ENCODE results near the gene LYZ. TPM values are rescaled to one million over a fixed set of nuclear protein-coding genes. Genes with fewer than 3 reads are reported as not detected.

Gene LYZ
- total RNA-seq, 1 experiment from 2014 or later: 1.3 TPM

GRCh38 chr12:69334158-69334557 is 14.0 kb upstream of the LYZ start:
- Histone ChIP-seq H3K4me2 (ENCODE audit: low read length) (no peak overlapping the region), H2AFZ (ENCODE audit: low read depth, low read length, poor library complexity, severe bottlenecking) (no peak overlapping the region), H3K9me2 (ENCODE audit: insufficient read depth) (no peaks in the 10 kb centered on the region), H4K20me1 (ENCODE audit: insufficient read depth) (no peaks in the 10 kb centered on the region), H3K36me3 (ENCODE audit: control insufficient read depth in 1 of 2, insufficient read depth in 2 of 2, low read length in 2 of 2) (no peaks in the 10 kb centered on the region), H3K9me3 (ENCODE audit: control insufficient read depth in 1 of 2, insufficient read depth in 1 of 2, low read depth in 1 of 2, low read length in 2 of 2) (no peaks in the 10 kb centered on the region), H3K9ac (ENCODE audit: low read length) (no peak overlapping the region), H3K4me1 (ENCODE audit: control insufficient read depth in 1 of 2, insufficient read depth in 2 of 2, low read length in 2 of 2) (no peaks in the 10 kb centered on the region), H3K27ac (ENCODE audit: low read depth, low read length) (no peak overlapping the region), H3K27me3 (ENCODE audit: insufficient read depth, low read length) (peaks cover 6% of the 10 kb centered on the region; the same call in 1 of the 2 replicates), H3K79me2 (ENCODE audit: insufficient read depth, low read length) (no peaks in the 10 kb centered on the region), H3K4me3 (replicated peaks in 1 of 2; ENCODE audit: low read depth in 1 of 2, low read length in 2 of 2) (no peak overlapping the region)
- BruUV-seq (replicated peaks): no TSS peak
- CTCF ChIA-PET: no interaction called here
- ATAC-seq (no peak), DNase-seq (ENCODE audit: low read depth, low spot score) (no peak)
- TF ChIP-seq MAX (IDR thresholded peaks at IDR 0.05) (no peak), SIN3A (IDR thresholded peaks at IDR 0.05; ENCODE audit: low read depth) (no peak), SRF (IDR thresholded peaks at IDR 0.05; ENCODE audit: low read depth) (no peak), POLR2AphosphoS5 (IDR thresholded peaks at IDR 0.05; ENCODE audit: low read depth, low read length) (no peak), FOSL1 (IDR thresholded peaks at IDR 0.05; ENCODE audit: low read depth) (no peak), RAD21 (IDR thresholded peaks at IDR 0.05; ENCODE audit: low read depth) (no peak), ZBTB33 (IDR thresholded peaks at IDR 0.05; ENCODE audit: extremely low read depth, insufficient replicate concordance, low read length) (no peak), SP1 (IDR thresholded peaks at IDR 0.05; ENCODE audit: low read depth) (no peak), EGR1 (IDR thresholded peaks at IDR 0.05; ENCODE audit: low read depth) (no peak), CTCF (IDR thresholded peaks at IDR 0.05 in 2 of 3, conservative IDR thresholded peaks at IDR 0.05 in 1 of 3; ENCODE audit: borderline replicate concordance in 1 of 3, insufficient read depth in 1 of 3, low read depth in 2 of 3, low read length in 2 of 3) (no peak), ZNF274 (IDR thresholded peaks at IDR 0.05; ENCODE audit: low read depth, low read length) (no peak), JUND (IDR thresholded peaks at IDR 0.05) (no peak), POLR2A (IDR thresholded peaks at IDR 0.05; ENCODE audit: borderline replicate concordance, extremely low read depth, insufficient read depth, insufficient read length) (no peak), EZH2phosphoT487 (IDR thresholded peaks at IDR 0.05; ENCODE audit: borderline replicate concordance) (no peak), ELF1 (IDR thresholded peaks at IDR 0.05; ENCODE audit: borderline replicate concordance, low read depth) (no peak), EZH2 (IDR thresholded peaks at IDR 0.05) (no peak), ZFX (IDR thresholded peaks at IDR 0.05) (no peak)
- intact Hi-C loops (cut with micrococcal nuclease): no loop called here
- RAD21 ChIA-PET (ENCODE audit: low non-redundant PET in 1 of 2, low total read pairs in 2 of 2, uncharacterized antibody in 2 of 2, unreplicated experiment in 2 of 2): no interaction called here
- POLR2A ChIA-PET: no interaction called here
